NCI-H2227 treated with DMSO at 0.1 percent for 48 hours (cell line): ENCODE data around the gene LAMA3.

ENCODE experiments used
- DNase-seq: peaks from one replicate; lab custom pipeline; 2025; lab: John Stamatoyannopoulos, UW

LAMA3 gene

DNA sequence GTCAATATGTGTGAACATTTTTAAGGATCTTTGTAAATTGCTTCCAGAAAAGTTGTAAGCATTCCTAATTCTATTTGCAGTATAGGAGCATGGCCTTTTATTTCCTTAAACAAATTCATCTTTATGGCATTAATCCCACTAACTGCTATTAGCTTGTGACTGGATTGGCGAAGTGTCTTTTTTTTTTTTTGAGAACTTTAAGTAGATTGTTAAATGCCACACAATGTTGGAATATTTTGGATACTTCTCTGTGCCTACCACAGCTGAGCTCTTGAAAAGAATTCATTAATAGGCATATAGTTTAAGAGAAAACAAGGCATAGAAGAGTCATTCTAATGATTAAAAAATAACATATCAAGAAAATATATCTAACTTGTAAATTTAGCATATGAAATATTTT is 129.7 kb downstream of the LAMA3 start:
- no peak for DNase-seq

DNA sequence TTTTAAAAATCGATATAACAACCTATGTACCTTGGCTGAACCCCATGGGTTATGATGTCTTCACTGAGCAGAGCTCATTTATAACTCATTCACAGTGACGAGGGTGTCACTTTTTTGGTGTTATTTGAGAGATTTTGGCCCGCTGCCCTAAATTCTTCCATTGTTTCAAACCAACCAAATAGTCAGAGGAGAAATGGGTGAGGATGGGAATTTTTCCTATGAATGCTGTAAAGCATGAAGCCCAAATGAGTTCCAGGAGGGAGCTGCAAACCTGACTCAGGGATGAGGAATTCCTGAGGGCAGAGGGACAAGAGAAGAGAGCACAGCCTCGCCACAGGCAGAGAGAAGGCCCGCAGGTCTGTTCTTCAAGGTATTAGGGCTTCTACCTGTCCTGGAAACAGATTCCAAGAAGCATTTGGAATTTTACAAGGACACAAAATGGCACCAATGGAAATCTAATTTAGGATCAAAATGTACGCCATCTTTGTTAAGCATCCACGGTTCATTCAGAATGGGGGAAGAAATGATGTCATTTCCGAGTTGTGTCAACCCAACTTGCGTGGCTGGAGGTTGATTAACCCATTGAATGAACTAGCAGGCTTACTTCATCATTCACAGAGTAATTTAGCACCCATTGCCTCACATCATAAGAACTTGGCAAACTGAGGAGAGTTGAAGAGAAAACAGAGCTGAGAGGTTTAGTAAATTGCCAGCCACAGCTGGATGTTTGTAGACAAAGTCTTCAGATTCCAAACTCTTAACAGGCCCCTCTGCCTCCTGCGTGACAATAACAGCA is 133.5 kb downstream of the LAMA3 start:
- DNase-seq: no peak

DNA sequence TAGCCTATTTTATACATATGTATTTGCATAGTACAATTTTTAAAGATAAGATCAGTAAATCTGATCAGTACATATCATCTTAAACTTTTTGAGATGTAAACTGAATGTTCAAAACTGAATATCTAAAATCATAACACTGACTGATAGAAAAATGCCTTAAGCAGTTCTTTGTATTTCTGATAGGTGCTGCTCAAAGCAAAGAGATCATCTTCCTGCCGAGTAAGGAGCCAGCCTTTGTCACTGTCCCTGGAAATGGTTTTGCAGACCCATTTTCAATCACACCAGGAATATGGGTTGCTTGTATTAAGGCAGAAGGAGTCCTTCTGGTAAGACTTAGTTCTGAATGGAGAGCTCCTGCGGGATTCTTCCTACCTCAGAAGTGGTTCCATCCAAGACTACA is 135.0 kb downstream of the LAMA3 start:
- no peak for DNase-seq

DNA sequence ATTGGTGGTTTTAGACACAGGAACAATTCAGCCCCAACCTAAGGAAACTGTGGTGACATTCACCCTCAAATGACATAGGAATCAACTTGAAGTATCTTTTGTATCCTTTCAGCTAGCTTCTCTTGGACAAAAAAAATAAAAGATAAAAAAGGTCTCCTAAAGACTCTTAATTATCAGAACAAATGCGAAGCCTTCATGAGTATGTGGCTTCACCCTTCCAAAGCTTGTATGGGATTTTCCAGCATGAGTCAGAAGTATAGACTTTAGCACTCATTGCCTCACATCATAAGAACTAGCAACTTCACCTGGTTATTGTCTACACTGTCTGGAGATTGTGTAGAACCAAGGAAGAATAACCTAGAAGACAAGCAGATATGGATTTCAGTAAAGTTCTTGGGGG is 135.4 kb downstream of the LAMA3 start:
- no peak for DNase-seq

DNA sequence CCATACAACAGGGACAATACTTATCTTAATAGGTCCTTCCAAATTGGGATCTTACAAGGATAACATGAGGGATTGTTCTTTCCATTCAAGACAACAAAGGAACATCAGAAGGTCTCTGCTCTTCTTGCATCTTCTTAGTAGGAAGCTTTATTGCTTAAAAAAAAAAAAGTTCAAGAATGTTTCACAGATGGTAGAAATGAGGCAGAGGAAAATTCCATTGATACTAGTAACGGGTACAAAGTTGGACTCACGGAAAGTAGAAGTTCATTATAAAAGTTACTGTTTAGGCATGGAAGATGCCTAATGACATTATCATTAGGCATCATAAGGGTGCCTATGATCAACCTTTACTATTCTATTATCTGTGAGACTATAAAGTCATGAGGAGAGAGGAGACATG is 136.2 kb downstream of the LAMA3 start:
- DNase-seq: no peak

DNA sequence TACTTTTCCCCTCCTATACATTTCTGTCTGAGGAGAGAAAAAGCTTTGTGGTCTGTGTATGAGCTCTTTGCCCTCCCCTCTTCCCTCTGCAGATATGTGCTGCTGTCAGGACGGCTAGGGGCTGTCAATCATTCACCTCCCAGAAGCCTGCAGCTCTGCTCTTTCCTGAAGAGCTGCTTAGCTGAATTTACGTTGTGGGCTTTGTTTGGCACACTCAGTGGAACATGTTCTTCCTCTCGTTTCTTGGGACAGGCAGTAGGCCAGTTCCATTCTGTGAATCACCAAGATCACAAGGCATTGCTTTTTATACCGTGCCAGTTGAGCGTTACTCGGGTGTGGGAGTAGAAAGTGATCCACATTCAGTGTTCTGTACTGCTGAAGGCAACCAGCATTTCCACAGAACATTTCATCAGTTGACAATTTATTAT is 136.7 kb downstream of the LAMA3 start:
- DNase-seq: no peak

DNA sequence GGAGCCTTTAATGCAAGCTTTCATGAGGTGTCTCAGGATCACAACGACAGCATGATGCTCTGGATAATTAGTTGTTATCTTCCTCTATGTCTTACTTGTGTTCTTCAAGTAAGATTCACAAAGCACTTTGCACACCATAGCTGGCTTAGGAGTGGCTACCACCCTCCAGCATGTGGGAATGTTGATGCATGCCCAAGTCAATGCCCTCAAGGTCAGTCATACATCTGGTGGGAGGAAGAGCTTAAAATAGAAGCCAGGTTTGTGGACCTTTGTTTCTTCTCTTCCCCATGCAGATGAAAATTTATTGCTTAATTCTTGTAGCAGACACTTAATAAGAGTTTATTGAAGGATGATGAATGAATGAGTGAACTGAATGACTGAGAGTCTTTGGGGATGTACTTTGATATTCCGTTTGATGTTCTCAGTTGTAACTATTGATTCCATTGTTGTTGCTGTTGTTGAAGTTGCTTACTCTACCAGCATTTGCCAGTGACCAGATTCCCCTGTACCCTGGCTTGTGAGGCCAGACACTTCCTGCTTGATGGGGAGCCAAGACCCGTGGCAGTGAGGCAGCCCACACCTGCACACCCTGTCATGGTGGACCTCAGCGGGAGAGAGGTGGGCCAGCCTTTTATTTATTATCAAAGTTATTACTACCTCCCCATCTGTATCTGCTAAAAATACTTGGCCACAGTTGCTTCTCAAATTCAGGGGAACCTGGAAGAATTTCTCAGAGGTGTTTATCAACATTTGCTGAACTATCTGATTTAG is 137.8 kb downstream of the LAMA3 start:
- no peak for DNase-seq

DNA sequence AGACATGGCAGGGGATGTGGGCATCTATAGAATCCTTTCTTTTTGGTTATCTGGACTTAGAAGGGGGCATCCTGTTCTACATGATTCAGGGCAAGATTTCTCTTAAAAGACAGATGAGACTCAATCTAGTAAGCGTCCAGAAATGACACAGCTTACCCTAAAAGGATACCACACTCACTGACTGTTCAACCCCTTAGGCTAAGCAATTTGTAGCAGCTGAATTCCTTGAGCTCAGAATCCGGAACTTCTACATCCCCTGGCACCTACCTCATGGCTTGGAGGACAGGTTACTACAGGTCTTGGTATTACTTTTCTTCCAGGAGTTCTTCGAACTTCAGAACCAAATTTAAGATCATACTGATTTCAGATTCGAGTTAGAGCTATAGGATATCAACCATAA is 138.4 kb downstream of the LAMA3 start:
- no peak for DNase-seq

DNA sequence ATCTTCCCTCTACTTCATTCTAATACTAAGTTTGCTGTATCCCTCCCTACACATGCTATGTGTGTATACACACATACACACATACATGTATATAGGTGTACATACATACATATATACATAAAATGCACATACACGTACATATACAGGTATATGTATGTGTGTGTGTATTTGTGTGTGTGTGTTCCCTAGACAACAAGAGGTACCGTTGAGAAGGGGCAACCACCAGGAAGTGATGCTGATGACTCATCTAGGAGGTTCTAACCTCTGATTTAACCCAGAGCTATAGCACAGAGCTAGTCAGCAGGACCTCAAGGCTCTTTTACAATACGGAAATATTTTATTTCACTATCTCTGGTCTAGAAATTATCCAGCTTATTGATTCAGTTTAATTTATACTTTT is 139.2 kb downstream of the LAMA3 start:
- DNase-seq: no peak

DNA sequence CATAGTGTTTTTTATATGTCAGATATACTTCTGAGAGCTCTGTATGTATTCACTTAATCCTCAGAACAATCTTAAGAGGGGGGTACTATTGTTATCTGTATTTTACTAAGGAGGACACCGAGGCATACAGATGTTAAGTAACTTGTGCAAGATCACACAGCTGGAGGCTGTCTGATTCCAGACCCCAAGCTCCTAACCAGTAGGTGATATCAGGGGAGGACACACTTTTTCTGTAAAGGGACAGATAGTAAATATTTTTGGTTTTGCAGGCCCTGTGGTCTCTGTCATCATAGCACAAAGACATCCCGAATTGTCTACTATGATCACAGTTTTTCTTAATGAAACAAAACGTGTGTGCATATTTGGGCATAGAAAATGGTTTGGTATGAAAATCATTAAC is 143.7 kb downstream of the LAMA3 start:
- no peak for DNase-seq

DNA sequence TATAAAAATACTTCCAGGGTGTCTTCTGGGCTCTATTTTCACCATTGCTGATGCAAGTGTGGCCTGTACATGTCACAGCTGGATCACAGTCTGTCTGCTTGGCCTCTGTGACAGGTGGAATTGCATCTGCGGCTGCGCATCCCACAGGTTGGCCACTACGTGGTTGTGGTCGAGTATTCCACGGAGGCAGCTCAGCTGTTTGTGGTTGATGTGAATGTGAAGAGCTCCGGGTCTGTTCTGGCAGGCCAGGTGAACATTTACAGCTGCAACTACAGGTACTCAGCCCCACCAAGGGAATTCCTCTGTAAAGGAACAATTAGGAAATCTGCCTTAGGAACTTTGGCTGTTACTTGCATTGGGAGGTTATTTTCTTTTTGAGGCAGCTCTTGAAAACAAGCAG is 144.5 kb downstream of the LAMA3 start:
- DNase-seq: no peak

DNA sequence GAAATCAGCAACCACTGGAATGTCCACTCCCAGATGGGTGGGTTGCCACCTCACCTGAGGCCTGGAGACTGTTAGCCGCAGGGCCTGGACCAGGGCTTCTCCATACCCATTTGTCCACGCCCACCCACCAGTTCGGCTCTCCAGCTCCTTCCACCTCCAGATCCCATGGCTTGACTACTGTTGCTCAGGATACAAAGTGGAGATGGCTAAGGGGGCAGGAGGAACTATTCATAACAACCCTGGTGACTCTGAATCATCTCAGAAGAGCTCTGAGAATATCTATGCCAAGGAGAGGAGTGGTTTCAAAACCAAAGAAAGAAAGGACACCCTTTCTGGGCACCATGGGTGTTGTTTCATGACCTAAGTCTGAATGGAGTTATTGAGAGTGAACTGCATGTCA is 145.8 kb downstream of the LAMA3 start:
- DNase-seq: no peak

DNA sequence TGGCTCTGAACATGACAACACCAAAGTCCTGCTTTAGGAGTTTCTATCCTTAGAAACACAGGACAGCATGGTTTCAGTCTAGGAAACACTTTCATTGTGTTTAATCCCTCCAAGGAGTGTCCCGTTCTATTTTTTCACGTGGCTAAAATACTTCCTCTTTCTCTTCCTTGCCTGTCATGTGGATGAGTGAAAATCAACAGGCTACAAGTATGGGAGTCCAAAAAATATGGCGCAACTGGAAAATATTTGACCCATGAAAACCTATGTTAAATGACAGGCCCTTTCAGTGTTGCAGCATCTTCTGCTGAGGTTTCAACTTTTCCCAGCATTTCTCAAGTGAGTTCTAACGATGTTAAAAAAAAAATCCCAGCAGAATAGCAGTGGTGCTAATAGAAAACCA is 146.3 kb downstream of the LAMA3 start:
- no peak for DNase-seq

DNA sequence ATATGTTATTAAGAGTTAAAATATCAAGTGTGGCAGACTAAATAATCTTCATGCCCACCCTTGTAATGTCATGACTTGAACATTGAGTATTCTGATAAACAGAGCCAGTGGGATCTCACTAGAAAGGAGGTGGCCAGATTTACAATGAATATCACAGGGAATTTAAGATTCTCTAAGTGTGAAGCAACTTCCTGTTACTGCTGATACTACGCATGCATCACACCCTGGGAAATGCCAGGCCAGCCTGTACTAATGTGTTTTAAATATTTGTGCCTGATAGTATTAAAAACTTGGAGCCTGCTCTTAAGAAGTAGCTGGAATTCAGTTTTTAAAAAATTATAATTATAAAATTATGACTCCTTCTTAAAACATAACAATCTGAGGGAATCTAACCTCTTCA is 148.3 kb downstream of the LAMA3 start:
- no peak for DNase-seq

DNA sequence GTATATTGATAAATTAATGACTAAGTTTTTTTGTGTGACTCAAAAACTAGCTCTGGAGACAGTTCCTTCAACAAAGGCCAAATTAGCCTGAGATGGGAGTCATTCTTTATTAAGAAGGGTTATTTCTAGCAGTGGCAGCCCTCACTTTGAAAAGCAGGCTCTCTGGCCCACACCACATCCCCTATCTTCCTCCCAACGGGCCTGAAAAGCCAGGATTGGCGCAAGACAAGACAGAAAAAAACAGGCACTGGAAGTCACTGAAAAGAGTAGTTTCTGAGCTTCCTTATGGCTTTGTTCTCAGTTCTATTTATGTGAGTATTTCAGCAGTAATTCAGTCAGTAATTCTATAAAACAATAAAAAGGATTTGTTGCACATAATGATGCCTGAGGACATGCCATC is 149.0 kb downstream of the LAMA3 start:
- DNase-seq: no peak

DNA sequence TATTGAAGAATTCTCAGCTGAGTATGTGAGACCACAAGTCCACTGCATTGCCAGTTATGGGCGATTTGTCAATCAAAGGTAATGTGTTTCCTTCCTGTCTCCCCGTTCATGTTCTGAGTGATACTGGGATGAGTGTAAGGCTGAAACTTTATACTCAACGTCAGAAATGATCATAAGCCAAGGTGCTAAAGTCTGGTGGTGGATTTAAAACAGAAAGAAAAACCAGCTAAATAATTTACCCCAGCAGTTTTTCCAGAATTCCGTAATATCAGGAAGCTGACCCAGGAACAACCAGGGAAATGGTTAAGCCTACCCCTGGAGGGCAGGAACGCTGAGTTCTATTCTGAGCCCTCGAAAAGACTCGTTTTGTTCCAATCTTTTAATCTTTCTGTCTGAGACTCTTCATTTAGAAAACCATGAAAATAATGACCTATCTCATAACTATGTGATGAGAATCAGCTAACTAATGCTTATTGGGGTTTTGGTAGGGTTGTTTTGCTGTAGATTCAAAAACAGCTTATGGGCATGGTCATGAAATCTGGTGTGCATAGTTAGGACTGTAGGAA is 149.6 kb downstream of the LAMA3 start:
- no peak for DNase-seq

DNA sequence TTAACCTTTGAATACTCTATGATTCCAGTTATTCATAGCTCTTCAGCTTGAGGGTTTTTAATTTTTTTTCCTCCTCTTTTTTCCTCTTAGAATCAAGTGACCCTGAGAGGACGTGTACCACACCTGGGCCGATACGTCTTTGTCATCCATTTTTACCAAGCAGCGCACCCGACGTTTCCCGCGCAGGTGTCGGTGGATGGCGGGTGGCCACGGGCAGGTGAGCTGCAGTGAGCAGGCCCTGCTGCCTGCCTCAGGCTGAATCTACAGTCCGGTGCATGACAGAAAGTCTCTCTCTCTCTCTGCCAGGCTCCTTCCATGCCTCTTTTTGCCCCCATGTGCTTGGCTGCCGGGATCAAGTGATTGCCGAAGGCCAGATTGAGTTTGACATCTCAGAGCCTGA is 153.1 kb downstream of the LAMA3 start:
- DNase-seq: no peak

DNA sequence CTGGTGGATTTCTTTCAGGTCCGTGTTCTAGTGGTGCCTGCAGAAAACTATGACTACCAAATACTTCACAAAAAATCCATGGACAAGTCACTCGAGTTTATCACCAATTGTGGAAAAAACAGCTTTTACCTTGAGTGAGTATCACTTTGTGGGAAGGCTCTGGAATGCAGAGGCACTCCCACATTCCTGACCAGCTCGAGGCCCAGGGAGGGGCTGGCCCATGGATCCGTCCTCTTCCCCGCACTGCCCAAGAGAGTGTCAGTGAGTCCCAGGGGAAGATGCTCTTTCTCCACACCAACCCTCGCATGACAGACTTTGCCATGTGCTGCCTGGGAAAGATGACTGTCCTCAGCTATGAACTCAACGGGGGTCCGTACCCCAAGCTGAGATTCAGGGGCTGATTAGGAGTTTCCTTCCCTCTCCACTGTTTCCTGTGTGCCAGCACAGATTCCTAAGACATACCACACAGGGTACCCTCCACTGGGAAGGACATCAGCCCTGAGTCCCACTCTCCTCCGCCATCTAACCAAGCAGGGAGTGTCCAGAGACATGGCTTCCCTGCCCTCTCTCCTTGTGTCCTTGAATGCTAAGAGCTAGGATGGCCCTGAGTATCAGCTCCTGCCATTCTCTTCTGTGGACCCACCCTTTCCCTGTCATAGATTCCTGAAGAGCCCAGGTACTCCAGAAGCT is 155.9 kb downstream of the LAMA3 start:
- DNase-seq: no peak

DNA sequence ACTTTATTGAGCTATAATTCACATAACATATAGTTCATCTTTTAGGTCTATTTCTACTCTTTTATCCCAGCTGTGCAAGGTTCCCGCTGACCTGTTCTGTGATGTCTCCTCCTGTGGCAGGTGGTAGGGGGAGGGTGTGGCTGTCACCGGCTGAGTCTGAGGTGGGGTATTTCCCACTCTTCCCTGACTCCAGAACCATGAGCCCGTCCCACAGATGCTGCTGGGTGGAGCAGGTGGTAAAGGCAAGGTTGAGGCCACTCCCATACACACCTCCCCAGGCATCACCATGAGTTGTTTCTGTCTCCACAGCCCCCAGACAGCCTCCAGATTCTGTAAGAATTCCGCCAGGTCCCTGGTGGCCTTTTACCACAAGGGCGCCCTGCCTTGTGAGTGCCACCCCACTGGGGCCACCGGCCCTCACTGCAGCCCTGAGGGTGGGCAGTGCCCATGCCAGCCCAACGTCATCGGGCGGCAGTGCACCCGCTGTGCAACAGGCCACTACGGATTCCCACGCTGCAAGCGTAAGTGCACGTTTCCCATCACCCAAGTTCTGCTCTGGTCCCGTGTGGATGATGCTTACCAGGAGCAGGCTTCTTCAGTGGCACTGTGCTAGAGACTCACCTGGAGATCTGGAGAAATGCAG is 156.9 kb downstream of the LAMA3 start:
- DNase-seq: no peak

DNA sequence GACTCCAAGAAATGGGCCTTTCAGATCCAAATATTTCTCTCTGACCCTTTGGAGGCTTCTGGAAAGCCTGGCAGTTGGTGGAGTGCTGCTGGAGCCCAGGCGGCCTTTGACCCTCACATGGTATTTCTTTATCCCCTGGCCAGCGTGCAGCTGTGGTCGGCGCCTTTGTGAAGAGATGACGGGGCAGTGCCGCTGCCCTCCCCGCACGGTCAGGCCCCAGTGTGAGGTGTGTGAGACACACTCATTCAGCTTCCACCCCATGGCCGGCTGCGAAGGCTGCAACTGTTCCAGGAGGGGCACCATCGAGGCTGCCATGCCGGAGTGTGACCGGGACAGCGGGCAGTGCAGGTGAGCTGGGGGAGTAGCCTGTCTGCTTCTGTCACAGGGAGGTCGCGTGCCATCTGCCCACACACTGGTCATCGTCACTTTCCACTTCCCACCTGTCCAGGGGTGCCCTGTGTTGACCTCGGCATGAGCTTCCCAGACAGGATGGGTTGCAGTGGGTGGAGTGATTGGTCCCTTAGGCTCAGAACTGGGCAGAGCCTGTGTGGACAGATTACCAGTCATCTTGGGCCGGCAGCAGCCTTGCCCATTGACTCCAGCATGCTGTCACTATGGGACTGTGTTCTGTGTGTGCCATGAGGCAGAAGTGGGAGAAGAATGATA is 158.2 kb downstream of the LAMA3 start:
- no peak for DNase-seq

DNA sequence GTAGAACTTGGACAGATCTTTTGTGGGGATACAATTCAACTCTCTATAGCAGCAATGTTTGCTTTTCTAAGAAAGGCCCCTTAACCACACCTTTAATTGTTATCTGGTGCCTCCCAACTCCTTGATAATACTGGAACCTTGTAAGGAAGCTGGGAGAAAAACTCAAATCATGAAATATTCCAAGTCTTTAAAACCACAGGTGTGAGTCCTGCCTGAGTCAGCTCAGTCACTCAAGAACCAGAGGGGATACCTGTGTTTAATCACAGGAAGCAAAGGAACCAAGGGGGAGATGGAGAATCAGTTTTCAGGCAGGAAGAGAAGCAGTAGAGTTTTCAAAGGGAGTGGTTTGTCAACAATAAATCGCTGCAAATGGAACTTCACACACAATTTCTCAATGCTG is 159.9 kb downstream of the LAMA3 start:
- DNase-seq: no peak

DNA sequence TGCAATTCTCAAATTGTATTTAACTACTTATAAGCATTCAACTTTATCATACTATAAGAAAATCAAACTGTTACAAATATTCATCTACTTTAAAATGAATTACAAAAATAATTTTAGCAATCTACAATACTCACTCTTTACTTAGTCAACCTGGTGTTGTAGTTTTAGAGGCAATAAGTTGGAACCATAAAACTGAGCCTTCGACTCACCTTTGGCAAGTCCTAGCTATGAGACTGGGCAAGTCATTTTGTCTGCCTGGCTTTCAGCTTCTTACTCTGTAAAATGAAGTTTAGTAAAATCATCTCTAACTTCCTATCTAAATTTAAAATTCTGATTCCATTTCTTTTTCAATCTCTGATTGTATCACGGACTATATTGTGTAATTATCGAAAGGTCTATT is 161.0 kb downstream of the LAMA3 start:
- DNase-seq: no peak
